Stimulated activated naive CD8-positive, alpha-beta T cell treated with anti-CD3 and anti-CD28 coated beads, Interleukin-15, Interleukin-2, amounts not matched to agents 100 ng/mL and 50 ng/mL, for 24 hours (primary cell): Measurements from ENCODE around the gene VAX1.

Source experiments
- H3K27ac Mint-ChIP-seq: one replicate; pipeline ENCODE4 v1.8.0; 2021; ENCODE audit warnings: mild to moderate bottlenecking, mixed read lengths
- H3K27me3 Mint-ChIP-seq: one replicate; pipeline ENCODE4 v1.8.0; 2021; ENCODE audit warnings: mixed read lengths
- H3K36me3 Mint-ChIP-seq: one replicate; pipeline ENCODE4 v1.8.0; 2021; ENCODE audit warnings: low read depth, mixed read lengths
- H3K4me1 Mint-ChIP-seq: one replicate; pipeline ENCODE4 v1.8.0; 2021; ENCODE audit warnings: low read depth, mixed read lengths
- H3K4me3 Mint-ChIP-seq: one replicate; pipeline ENCODE4 v1.8.0; 2021; ENCODE audit warnings: mild to moderate bottlenecking, mixed read lengths
- H3K9me3 Mint-ChIP-seq: one replicate; pipeline ENCODE4 v1.8.0; 2021; ENCODE audit warnings: mixed read lengths

The VAX1 gene

GRCh38 chr10:117148284-117148683 is 10.2 kb upstream of the VAX1 start:
- Mint-ChIP-seq H3K27me3 (peaks cover 59% of the 10 kb centered on the region), H3K4me3 (no peak overlapping the region), H3K4me1 (no peaks in the 10 kb centered on the region), H3K9me3 (no peaks in the 10 kb centered on the region), H3K27ac (no peak overlapping the region), H3K36me3 (no peaks in the 10 kb centered on the region)

DNA sequence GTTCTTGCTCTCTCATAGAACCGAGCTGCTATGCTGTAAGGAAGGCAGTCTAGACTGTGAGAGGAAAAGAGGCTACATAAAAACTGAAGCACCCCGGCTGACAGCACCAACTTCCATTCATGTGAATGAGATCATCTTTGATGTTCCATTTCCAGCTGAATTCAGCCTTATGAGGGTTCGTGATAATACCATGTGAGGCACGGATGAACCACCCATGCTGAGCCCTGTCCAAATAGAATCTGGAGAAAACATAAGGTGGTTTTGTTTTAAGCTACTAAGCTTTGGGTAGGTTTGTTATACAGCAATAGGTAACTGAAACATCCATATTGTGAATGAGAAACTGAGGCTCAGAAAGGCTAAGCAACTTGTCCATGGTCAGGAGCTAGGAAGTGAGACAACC is 6.9 kb upstream of the VAX1 start:
- Mint-ChIP-seq H3K4me1 (no peaks in the 10 kb centered on the region), H3K9me3 (no peaks in the 10 kb centered on the region), H3K27me3 (peaks cover 76% of the 10 kb centered on the region), H3K27ac (no peak overlapping the region), H3K36me3 (no peaks in the 10 kb centered on the region), H3K4me3 (no peak overlapping the region)

GRCh38 chr10:117143103-117143823 is 5.2 kb upstream of the VAX1 start:
- H3K9me3 Mint-ChIP-seq = no peaks in the 10 kb centered on the region
- H3K27me3 Mint-ChIP-seq = peaks cover 74% of the 10 kb centered on the region
- no peak overlapping the region for H3K4me3 Mint-ChIP-seq
- H3K4me1 Mint-ChIP-seq = peaks cover 8% of the 10 kb centered on the region
- H3K27ac Mint-ChIP-seq = no peak overlapping the region
- no peaks in the 10 kb centered on the region for H3K36me3 Mint-ChIP-seq

GRCh38 chr10:117140525-117140902 is 2.4 kb upstream of the VAX1 start:
- Mint-ChIP-seq H3K4me3 (no peak overlapping the region), H3K27ac (no peak overlapping the region), H3K9me3 (no peaks in the 10 kb centered on the region), H3K27me3 (peaks cover 77% of the 10 kb centered on the region), H3K36me3 (no peaks in the 10 kb centered on the region), H3K4me1 (peaks cover 12% of the 10 kb centered on the region)

DNA sequence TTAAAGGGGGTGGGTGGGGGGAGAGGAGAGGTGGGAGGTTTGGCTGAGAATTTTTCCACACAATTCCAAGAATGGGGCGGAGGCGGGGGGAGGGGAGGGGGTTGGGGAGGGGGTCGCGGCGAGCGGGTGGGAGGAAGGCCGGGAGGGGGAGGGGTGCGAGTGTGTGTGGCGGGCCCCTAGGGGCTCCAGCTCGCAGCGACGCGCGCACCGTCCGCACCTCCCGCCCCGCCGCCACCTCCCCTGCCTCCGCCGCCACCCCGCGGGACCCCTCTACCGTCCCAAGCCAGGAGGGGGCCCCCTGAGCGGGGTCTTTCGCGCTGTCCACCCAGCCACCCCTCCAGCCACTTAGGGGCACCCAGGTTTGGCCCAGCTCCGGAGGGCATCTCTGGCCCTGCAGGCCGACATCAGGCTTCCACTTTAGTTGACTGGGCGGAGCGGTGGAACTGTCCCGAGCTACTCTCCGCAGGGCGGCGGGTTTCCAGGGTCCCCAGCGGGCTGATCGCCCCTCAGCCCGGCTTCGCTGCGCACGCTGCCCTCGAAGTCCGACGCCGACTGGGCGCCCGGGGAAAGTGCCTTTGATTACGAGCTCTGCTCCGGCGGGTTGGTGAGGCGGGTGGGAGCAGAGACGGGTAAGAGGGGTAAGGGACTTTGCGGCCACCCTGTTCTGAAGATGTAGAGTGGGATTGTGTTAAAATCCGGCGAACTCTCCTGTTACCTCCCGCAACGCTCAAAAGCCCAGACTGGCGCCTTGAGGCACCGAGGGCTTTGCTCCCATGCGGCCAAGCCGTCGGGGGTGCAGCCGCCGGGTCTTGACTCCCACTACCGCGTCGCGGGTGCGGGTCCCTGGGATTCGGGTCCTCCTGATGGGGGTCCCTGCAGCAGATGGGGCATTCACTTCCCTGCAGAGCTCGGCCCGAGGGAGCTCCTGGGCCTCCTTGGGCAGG is 1.8 kb upstream of the VAX1 start:
- peaks cover 12% of the 10 kb centered on the region for H3K4me1 Mint-ChIP-seq
- H3K27me3 Mint-ChIP-seq = peaks cover 79% of the 10 kb centered on the region
- H3K36me3 Mint-ChIP-seq = no peaks in the 10 kb centered on the region
- no peak overlapping the region for H3K27ac Mint-ChIP-seq
- no peaks in the 10 kb centered on the region for H3K9me3 Mint-ChIP-seq
- no peak overlapping the region for H3K4me3 Mint-ChIP-seq

GRCh38 chr10:117138838-117139580 is 939 bp upstream of the VAX1 start:
- Mint-ChIP-seq H3K27me3 (peaks cover 76% of the 10 kb centered on the region), H3K4me3 (no peak overlapping the region), H3K27ac (no peak overlapping the region), H3K4me1 (peaks cover 12% of the 10 kb centered on the region), H3K36me3 (no peaks in the 10 kb centered on the region), H3K9me3 (no peaks in the 10 kb centered on the region)

DNA sequence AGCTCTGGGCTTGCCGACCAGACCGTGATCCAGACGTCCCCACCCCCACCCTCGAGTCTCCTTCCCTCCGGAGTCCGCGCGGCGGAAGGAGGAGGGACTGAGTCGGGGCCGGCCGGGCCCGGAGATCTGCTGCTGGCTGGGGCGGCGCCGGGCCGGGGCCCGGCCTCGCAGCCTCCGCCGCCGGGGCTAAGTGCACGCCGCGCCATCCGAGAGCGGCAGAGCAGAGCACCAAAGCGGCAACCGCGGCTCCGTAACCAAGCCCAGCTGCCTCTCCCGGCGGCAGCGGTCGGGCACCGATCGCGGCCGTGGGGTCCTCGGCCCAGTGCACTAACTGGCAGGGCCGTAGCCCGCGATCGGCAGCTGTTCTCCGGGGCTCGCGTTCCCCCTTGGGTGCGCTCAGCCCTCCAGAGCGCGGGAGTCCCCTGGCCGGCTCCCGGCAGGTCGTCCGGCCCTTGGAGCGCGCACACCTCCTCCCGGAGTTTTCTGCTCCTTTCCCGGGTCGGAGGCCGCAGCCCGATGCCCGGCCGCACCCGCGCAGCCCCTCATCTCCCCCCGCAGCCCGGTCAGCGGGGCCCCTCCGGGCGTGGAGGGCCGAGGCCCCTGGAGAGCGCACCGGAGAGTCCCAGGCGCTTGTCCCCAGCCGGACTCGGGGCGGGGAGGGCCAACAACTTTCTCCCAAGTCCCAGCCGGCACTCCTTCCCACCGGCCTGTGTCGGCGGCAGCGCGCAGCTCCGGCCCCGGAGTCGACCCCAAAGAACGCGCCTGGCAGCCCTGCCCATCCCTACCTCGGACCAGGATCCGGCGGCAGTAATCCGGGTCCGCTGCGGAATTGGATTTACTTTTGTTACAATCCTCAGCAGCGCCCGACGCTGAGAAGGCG is 799 bp downstream of the VAX1 start:
- Mint-ChIP-seq H3K27ac (no peak overlapping the region), H3K9me3 (no peaks in the 10 kb centered on the region), H3K4me1 (peaks cover 26% of the 10 kb centered on the region), H3K4me3 (no peak overlapping the region), H3K27me3 (peaks cover 78% of the 10 kb centered on the region), H3K36me3 (no peaks in the 10 kb centered on the region)

GRCh38 chr10:117136391-117136975 is 1.6 kb downstream of the VAX1 start:
- Mint-ChIP-seq H3K27me3 (peaks cover 78% of the 10 kb centered on the region), H3K27ac (no peak overlapping the region), H3K4me3 (no peak overlapping the region), H3K36me3 (no peaks in the 10 kb centered on the region), H3K9me3 (no peaks in the 10 kb centered on the region), H3K4me1 (peaks cover 34% of the 10 kb centered on the region)

- Mint-ChIP-seq H3K4me3 (no peak overlapping the region), H3K36me3 (no peaks in the 10 kb centered on the region), H3K4me1 (peaks cover 40% of the 10 kb centered on the region), H3K9me3 (no peaks in the 10 kb centered on the region), H3K27ac (no peak overlapping the region), H3K27me3 (peaks cover 80% of the 10 kb centered on the region)
Measured at GRCh38 chr10:117135480-117136140, 2.5 kb downstream of the VAX1 start.

GRCh38 chr10:117135026-117135372 is 3.1 kb downstream of the VAX1 start:
- H3K4me1 Mint-ChIP-seq = peaks cover 40% of the 10 kb centered on the region
- H3K27ac Mint-ChIP-seq = no peak overlapping the region
- H3K9me3 Mint-ChIP-seq = no peaks in the 10 kb centered on the region
- no peak overlapping the region for H3K4me3 Mint-ChIP-seq
- no peaks in the 10 kb centered on the region for H3K36me3 Mint-ChIP-seq
- H3K27me3 Mint-ChIP-seq = peaks cover 80% of the 10 kb centered on the region

DNA sequence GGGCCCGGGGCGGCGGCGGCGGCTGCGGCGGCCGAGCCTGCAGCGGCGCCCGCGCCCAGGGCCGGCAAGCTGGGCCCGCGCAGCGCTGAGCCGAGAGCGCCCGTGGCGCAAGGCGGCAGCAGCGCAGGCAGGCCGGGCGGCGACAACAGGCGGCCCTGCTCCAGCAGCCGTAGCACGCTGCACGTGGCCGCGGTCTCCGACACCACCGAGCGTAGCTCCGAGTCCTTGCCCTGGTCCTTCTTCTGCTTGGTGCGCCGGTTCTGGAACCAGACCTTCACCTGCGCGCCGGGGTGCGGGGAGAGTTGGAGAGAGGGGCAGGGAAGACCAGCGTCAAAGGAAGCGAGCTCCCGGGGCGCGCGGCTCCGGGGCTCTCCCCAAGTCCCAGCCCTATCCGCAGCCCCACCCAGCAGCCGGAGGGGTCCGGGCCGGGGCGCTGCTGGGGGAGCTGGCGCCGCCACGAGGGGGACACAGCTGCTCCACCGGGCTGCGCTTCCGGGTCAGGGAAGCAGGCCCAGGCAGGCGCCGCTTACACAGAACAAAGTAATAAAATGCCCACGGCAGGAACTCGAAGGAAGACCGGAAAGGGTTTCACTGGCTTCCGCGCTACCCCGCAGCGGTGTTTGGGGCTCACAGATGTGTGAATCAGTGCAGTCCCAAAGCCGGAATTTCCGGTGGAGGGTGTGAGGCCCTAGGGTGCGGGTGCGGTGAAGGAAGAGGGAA is 3.6 kb downstream of the VAX1 start:
- peaks cover 40% of the 10 kb centered on the region for H3K4me1 Mint-ChIP-seq
- no peak overlapping the region for H3K4me3 Mint-ChIP-seq
- H3K27ac Mint-ChIP-seq = no peak overlapping the region
- H3K36me3 Mint-ChIP-seq = no peaks in the 10 kb centered on the region
- no peaks in the 10 kb centered on the region for H3K9me3 Mint-ChIP-seq
- H3K27me3 Mint-ChIP-seq = peaks cover 83% of the 10 kb centered on the region

GRCh38 chr10:117134056-117134305 is 4.1 kb downstream of the VAX1 start:
- Mint-ChIP-seq H3K4me1 (peaks cover 37% of the 10 kb centered on the region), H3K27me3 (peaks cover 81% of the 10 kb centered on the region), H3K36me3 (no peaks in the 10 kb centered on the region), H3K4me3 (peak overlapping the region; percentile 48), H3K27ac (no peak overlapping the region), H3K9me3 (no peaks in the 10 kb centered on the region)

DNA sequence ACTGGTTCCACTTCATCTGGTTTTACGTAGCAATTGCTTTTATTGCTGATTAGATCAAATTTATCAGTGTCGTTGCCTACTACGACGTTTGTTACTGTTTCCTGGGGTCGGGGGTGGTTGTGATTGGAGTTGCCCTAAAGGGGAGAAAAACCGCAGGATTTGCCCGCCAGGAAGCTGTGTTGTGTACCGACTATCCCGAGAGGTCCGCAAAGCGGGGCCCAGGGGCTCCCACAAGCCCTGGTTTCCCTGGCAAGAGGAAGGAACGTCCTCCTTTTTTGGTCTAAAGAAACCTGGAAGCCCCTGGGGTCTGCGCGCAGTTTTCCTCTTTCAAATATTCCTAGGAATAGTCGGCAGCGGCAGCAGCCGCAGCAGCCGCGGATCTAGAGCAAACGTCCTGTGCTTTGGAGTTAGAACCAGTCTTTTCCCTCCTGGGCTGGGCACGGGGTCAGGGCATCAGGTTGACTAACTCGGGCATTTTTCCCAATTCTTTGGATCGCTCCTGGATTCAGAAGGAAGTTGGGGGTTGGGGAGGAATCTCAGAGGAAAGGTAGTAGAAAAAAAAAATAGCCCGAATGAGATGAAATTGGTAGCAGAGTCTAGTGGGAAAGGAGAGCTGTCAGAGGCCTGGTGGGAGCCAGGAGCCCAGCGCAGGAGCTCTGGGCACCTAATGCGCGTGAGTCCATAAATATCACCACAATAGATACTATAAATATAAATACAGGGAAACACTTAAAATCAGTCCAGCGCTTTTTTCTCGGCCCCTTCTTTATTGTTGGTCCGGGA is 4.6 kb downstream of the VAX1 start:
- peak overlapping the region; percentile 45 for H3K27ac Mint-ChIP-seq
- peaks cover 81% of the 10 kb centered on the region for H3K27me3 Mint-ChIP-seq
- H3K4me1 Mint-ChIP-seq = peaks cover 34% of the 10 kb centered on the region
- H3K4me3 Mint-ChIP-seq = peak overlapping the region; percentile 48
- no peaks in the 10 kb centered on the region for H3K9me3 Mint-ChIP-seq
- no peaks in the 10 kb centered on the region for H3K36me3 Mint-ChIP-seq
